Retinal pigment epithelial cell (primary cell): ENCODE results near the gene AKR1C8.
"Not testable (repeated sequence)": the region's sequence is repeated elsewhere in the genome, so short reads cannot be mapped to it uniquely, and the experiment has no call there.

Experiments used
- DNase-seq: peaks from one replicate; pipeline ENCODE4 v3.0.0-alpha.2; 2010; ENCODE audit warnings: low read depth
- H3K4me3 ChIP-seq: 2 replicates; pipeline ENCODE4 v1.5.1; 2011; ENCODE audit warnings: mild to moderate bottlenecking, low read length, control low read depth, moderate library complexity
- TF ChIP-seq, protein P1 (sequence below): conservative IDR thresholded peaks from 2 replicates; pipeline ENCODE4 v1.5.1; 2011; ENCODE audit warnings: low read depth, low read length, control low read depth, inconsistent platforms

Gene AKR1C8

DNA sequence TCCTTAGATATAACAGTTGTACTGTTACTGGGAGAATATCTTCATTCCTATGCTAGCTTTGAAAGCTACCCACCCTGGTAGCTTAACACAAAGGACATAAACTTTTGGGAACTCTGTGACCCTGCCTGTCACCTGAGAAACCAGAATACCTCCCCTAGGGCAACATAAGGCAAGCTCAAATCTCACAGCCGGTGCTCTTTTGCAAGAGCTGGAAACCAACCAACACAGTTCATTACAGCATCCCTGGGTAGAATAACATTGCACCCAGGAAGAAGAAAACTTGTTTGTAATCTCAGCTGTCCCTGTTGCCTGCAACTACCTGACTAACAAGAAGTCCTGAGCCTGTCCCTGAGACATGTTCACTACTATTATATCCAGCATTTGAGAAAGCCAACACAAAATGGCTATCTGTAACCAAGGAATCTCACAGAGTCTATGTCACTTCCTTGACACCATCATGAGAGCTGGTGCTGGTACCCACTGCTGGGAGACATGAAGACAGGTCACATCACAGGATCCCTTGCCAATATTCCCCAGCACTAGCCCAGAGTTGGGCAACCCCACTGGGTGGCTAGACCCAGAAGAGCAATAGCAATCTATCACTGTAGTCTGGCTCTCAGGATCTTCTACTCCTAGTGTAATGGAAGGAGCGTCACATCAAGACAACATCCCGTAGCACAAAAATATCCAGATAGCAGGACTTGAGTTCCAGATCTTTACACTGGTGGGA is 59.5 kb downstream of the AKR1C8 start:
- TF ChIP-seq, protein P1, sequence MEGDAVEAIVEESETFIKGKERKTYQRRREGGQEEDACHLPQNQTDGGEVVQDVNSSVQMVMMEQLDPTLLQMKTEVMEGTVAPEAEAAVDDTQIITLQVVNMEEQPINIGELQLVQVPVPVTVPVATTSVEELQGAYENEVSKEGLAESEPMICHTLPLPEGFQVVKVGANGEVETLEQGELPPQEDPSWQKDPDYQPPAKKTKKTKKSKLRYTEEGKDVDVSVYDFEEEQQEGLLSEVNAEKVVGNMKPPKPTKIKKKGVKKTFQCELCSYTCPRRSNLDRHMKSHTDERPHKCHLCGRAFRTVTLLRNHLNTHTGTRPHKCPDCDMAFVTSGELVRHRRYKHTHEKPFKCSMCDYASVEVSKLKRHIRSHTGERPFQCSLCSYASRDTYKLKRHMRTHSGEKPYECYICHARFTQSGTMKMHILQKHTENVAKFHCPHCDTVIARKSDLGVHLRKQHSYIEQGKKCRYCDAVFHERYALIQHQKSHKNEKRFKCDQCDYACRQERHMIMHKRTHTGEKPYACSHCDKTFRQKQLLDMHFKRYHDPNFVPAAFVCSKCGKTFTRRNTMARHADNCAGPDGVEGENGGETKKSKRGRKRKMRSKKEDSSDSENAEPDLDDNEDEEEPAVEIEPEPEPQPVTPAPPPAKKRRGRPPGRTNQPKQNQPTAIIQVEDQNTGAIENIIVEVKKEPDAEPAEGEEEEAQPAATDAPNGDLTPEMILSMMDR: no peak
- H3K4me3 ChIP-seq: no peak overlapping the region

DNA sequence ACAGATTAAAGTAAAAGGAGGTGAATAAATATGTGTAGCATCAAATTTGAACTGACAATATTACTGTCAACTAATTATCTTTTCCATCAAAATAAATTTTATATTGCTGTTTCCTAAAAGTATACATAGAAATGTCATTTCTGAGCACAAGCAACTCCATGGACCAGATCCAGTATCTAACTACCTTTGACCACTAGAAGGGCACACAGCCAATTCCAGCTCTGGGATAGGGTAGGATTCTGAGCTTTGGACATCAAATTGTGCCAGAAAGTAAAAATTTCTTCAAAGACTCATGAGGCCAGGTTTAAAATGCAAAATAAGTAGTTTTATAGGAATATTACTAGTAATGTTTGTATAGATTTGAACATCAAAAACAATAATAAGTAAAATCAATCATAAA is 61.1 kb downstream of the AKR1C8 start:
- DNase-seq: no peak
- TF ChIP-seq, protein P1: no peak
- no peak overlapping the region for H3K4me3 ChIP-seq

More for the DNA sequence above, 59.5 kb downstream of the AKR1C8 start:
- no peak for DNase-seq

DNA sequence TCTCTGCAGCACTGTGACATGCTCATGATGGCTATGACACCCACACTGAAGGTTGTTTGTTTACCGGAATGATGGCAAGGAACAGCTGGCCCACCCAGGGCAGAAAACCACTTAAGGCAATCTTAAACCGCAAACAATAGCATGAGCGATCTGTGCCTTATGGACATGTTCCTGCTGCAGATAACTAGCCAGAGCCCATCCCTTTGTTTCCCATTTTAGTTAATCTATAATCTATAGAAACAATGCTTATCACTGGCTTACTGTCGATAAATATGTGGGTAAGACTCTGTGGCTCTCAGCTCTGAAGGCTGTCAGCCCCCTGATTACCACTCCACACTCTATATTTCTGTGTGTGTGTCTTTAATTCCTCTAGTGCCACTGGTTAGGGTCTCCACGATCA is 65.0 kb downstream of the AKR1C8 start:
- not testable (repeated sequence) for DNase-seq, H3K4me3 ChIP-seq

DNA sequence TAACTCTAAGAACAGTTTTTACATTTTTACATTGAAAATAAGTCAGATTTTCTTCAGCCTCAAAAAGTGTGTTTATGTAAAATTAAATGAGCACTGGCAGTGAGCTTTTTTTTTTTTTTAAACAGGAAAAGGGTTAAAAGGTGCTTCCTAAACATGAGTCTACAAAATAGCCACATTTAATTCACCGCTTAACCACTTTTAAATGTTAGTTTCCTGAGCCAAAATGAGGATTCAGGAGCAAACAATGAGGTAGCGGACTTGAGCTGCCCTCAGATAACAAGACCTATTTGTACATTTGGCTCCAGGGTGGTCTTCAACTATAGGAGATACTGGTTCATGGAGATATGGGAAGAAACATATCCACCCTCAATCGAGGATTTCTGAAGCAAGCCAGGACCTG is 67.9 kb downstream of the AKR1C8 start:
- H3K4me3 ChIP-seq: no peak overlapping the region
- DNase-seq: no peak
- TF ChIP-seq, protein P1: no peak

DNA sequence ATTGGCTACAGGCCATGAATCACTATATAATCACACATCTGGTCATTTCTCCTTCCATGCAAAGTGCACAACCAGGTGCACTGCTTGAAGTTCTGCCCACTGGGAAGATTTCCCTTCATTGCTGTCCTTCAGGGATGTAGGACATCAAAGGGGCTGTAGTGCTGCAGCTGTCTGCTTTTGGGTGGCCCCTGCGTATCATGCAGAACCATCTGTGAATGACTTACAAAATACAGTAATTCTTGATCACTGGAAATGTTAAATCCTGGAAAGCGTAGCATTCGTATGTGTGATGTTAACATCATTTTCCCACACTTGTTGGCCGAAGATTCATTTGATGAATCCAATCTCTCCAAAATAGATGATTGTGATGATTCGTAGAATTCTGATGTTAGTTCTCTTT is 68.3 kb downstream of the AKR1C8 start:
- H3K4me3 ChIP-seq: no peak overlapping the region
- no peak for DNase-seq
- TF ChIP-seq, protein P1: no peak

DNA sequence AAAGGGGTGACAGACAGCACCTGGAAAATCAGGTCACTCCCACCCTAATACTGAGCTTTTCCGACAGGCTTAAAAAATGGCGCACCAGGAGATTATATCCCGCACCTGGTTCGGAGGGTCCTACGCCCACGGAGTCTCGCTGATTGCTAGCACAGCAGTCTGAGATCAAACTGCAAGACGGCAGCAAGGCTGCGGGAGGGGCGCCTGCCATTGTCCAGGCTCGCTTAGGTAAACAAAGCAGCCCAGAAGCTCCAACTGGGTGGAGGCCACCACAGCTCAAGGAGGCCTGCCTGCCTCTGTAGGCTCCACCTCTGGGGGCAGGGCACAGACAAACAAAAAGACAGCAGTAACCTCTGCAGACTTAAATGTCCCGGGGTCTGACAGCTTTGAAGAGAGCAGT is 75.1 kb downstream of the AKR1C8 start:
- DNase-seq, H3K4me3 ChIP-seq: not testable (repeated sequence)

DNA sequence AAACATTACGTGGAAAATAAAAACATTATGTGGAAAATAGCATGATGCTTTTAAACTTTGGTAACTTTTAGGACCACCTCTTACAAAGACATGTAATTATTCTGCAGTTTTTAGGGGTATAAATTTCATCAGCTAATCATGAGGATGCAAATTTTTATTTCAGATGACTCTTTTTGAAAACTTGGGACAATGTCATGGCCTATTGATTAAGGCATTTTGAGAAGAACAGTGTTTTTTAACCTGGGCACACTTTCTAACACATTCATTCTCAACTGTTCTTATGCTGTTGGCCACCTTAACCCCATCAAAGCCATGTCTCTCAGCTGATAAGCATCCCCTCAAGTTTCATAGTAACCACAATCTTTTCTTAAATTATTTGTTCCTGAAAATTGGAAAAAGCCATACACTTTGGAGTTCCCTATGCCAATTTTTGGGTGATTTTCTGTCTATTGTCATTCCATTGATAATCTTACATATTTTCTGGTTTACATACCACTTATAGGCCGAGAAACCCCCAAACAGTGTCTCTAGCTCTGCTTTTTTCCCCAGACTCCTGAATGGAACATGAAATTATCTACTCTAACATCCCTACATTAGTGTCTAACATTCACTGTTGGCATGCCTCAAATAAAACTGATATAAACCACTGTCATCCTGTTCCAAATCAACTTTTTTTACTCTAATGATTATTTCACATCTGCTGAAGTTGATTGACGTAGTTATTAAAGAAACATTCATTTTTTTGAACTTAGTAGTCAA is 76.1 kb downstream of the AKR1C8 start:
- TF ChIP-seq, protein P1: no peak
- H3K4me3 ChIP-seq: no peak overlapping the region
- DNase-seq: no peak

DNA sequence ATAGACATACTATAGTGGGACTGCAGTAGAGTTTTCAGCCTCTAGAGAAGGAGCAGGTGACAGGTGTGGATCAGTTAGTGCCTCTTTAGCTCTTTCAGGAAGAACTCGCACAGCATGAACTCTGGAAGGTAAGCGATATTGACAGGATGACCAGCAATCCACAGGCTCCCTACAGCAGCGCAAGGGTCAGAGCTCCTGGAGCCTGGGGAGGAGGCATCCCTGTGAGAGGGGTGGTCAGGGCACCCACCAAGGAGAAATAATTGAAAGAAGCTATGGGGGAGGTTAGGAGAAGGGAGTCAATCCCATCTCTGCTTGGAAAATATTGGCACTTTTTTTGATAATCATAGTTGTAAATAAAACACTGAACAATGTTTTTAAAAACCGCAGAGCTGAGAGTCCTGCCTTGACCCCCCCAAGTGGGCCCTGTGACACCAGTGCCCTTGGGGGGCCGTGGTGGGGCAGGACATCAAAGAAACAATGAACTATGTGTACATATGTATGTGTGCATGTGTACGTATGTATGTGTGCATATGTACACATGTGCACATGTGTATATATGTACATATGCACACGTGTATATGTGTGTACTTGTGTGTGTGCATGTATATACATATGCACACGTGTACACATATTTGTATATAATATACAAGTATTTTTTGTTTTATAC is 77.0 kb downstream of the AKR1C8 start:
- TF ChIP-seq, protein P1: no peak
- DNase-seq: no peak
- H3K4me3 ChIP-seq: no peak overlapping the region
